Measurements from ENCODE around the gene ZCCHC2. TPM values are rescaled to one million over a fixed set of nuclear protein-coding genes. Genes with fewer than 3 reads are reported as not detected.

ZCCHC2 gene
- total and polyA plus RNA-seq, 2 of the 8 experiments (the other 6 are each of a cell fraction or from before 2014, with no cell fraction given): 13.5 to 18.6 TPM

GRCh38 chr18:62625019-62625418 lies 102.2 kb downstream of the ZCCHC2 start:
- no peak overlapping the region for H3K4me2 ChIP-seq (ENCODE audit: insufficient read depth in 1 of 2, low read depth in 2 of 2, low read length in 2 of 2)
- no peak overlapping the region for H3K4me3 ChIP-seq (ENCODE audit: extremely low read depth in 1 of 4, insufficient read depth in 2 of 4, low read depth in 3 of 4, low read length in 4 of 4)
- H3K9ac ChIP-seq (replicated peaks in 1 of 4; ENCODE audit: extremely low read depth in 1 of 4, low read depth in 3 of 4, low read length in 3 of 4): no peak overlapping the region
- no peak overlapping the region for H4K8ac ChIP-seq (ENCODE audit: extremely low read depth, insufficient read depth, low read length)
- FAIRE-seq (no peak), DNase-seq (ENCODE audit: low read depth in 1 of 2, low spot score in 2 of 2) (no peak)
- no peak overlapping the region for H3K56ac ChIP-seq (replicated peaks; ENCODE audit: insufficient read length, low read depth, low read length)
- no peaks in the 10 kb centered on the region for H3K4me1 ChIP-seq (replicated peaks in 1 of 4; ENCODE audit: control insufficient read depth in 3 of 4, insufficient read depth in 4 of 4, low read length in 3 of 4)
- no peak overlapping the region for H2BK120ac ChIP-seq (replicated peaks; ENCODE audit: low read depth, low read length)
- 95% methylated on average over 5 of the region's 5 CpGs; no CpG with 5 or more reads in 1 of the 2 experiments for WGBS, 2 experiments (ENCODE audit: extremely low coverage in 1 of 2, insufficient coverage in 1 of 2, insufficient read length in 1 of 2, insufficient replicate concordance in 2 of 2, low coverage in 1 of 2, low lambda C conversion rate in 2 of 2, missing lambda C conversion rate in 1 of 2)
- H2BK20ac ChIP-seq (ENCODE audit: low read length): no peak overlapping the region
- no peak for TF ChIP-seq TCF12 (IDR thresholded peaks at IDR 0.05; ENCODE audit: low read depth, low read length)
- TF ChIP-seq CBX8 (IDR thresholded peaks at IDR 0.05; ENCODE audit: borderline replicate concordance, low read depth, low read length): no peak
- TF ChIP-seq POU5F1 (IDR thresholded peaks at IDR 0.05; ENCODE audit: low read depth, low read length): no peak
- no peak for TF ChIP-seq GABPA (IDR thresholded peaks at IDR 0.05; ENCODE audit: borderline replicate concordance, insufficient read depth, low read length)
- no peak for TF ChIP-seq ASH2L (IDR thresholded peaks at IDR 0.05; ENCODE audit: low read length)
- no peak for TF ChIP-seq CHD1 (IDR thresholded peaks at IDR 0.05; ENCODE audit: low read depth, low read length)
- no peak for TF ChIP-seq TEAD4 (IDR thresholded peaks at IDR 0.05; ENCODE audit: low read depth, low read length)
- TF ChIP-seq, protein P1, sequence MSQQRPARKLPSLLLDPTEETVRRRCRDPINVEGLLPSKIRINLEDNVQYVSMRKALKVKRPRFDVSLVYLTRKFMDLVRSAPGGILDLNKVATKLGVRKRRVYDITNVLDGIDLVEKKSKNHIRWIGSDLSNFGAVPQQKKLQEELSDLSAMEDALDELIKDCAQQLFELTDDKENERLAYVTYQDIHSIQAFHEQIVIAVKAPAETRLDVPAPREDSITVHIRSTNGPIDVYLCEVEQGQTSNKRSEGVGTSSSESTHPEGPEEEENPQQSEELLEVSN (IDR thresholded peaks at IDR 0.05): no peak
- H3K4ac ChIP-seq (replicated peaks; ENCODE audit: insufficient read length, low read depth, low read length): no peak overlapping the region
- no peak overlapping the region for H4K91ac ChIP-seq (replicated peaks; ENCODE audit: insufficient read length, low read length)
- H3K23ac ChIP-seq (ENCODE audit: insufficient read length): no peak overlapping the region
- CTCF ChIA-PET (ENCODE audit: partially characterized antibody): interaction anchor here (0.6 to 3.1 kb wide), 3 partner anchors 11 to 280 kb away, joined by 3 to 13 read pairs (median 4); no protein-coding TSS in a partner anchor
- H3K9me3 ChIP-seq (ENCODE audit: insufficient read depth in 2 of 2, low read depth in 1 of 2, low read length in 1 of 2): no peaks in the 10 kb centered on the region
- H3K27me3 ChIP-seq (replicated peaks in 1 of 4; ENCODE audit: control insufficient read depth in 3 of 4, extremely low read depth in 1 of 4, insufficient read depth in 3 of 4, low read length in 3 of 4): no peaks in the 10 kb centered on the region
- H3K79me2 ChIP-seq (ENCODE audit: control insufficient read depth in 1 of 2, insufficient read depth in 2 of 2, low read length in 2 of 2): no peaks in the 10 kb centered on the region
- H2BK15ac ChIP-seq (ENCODE audit: low read length): no peak overlapping the region
- H2BK12ac ChIP-seq (ENCODE audit: low read depth, low read length): no peak overlapping the region
- H4K20me1 ChIP-seq (replicated peaks in 1 of 2; ENCODE audit: control insufficient read depth in 1 of 2, insufficient read depth in 2 of 2, low read length in 2 of 2): no peaks in the 10 kb centered on the region
- H3K27ac ChIP-seq (ENCODE audit: low read depth, low read length): no peak overlapping the region
- POLR2A ChIA-PET (ENCODE audit: partially characterized antibody): no interaction called here
- no peak overlapping the region for H3K18ac ChIP-seq (ENCODE audit: extremely low read depth, low read length)
- no peak overlapping the region for H3K14ac ChIP-seq (ENCODE audit: insufficient read length)
- no peak overlapping the region for H2AK5ac ChIP-seq (ENCODE audit: low read depth, low read length)
- H3K79me1 ChIP-seq (ENCODE audit: low read depth, low read length): no peaks in the 10 kb centered on the region
- H2AFZ ChIP-seq (ENCODE audit: low read length): no peak overlapping the region
- H2BK5ac ChIP-seq (ENCODE audit: low read depth, low read length): no peak overlapping the region
- H3K23me2 ChIP-seq (ENCODE audit: low read depth, low read length): no peaks in the 10 kb centered on the region
- no peak overlapping the region for H4K5ac ChIP-seq (ENCODE audit: insufficient read length, low read depth, low read length)
- H3K36me3 ChIP-seq (ENCODE audit: control insufficient read depth in 2 of 4, insufficient read depth in 4 of 4, low read length in 3 of 4): no peaks in the 10 kb centered on the region
